Neuronal stem cell (in vitro differentiated cells): ENCODE results near the gene SCNN1G.

Experiments used
- DNase-seq: peaks from one replicate; pipeline ENCODE4 v3.0.0-alpha.2; 2013; ENCODE audit warnings: low spot score
- H2AFZ ChIP-seq: one replicate; pipeline ENCODE4 v1.6.1; 2013; ENCODE audit warnings: mild to moderate bottlenecking, low read length, inconsistent platforms
- H2AK5ac ChIP-seq: 2 replicates; pipeline ENCODE4 v1.6.1; 2013; ENCODE audit warnings: low read depth, mild to moderate bottlenecking, inconsistent platforms, low read length, moderate library complexity, mixed read lengths
- H2BK120ac ChIP-seq: 2 replicates; pipeline ENCODE4 v1.6.1; 2013; ENCODE audit warnings: low read depth, mild to moderate bottlenecking, inconsistent platforms, low read length, moderate library complexity, mixed read lengths
- H2BK12ac ChIP-seq: one replicate; pipeline ENCODE4 v1.6.1; 2013; ENCODE audit warnings: low read length, inconsistent platforms
- H2BK15ac ChIP-seq: 2 replicates; pipeline ENCODE4 v1.6.1; 2013; ENCODE audit warnings: mild to moderate bottlenecking, low read length, inconsistent platforms, mixed read lengths
- H2BK5ac ChIP-seq: one replicate; pipeline ENCODE4 v1.6.1; 2013; ENCODE audit warnings: inconsistent platforms, mild to moderate bottlenecking, low read length, moderate library complexity
- H3K14ac ChIP-seq: one replicate; pipeline ENCODE4 v1.6.1; 2013; ENCODE audit warnings: low read length, inconsistent platforms
- H3K18ac ChIP-seq: 2 replicates; pipeline ENCODE4 v1.6.1; 2013; ENCODE audit warnings: low read length, inconsistent platforms
- H3K23ac ChIP-seq: 2 replicates; pipeline ENCODE4 v1.6.1; 2013; ENCODE audit warnings: low read depth, mild to moderate bottlenecking, mixed read lengths, low read length, inconsistent platforms; ENCODE audit not compliant: poor library complexity
- H3K27ac ChIP-seq: replicated peaks from 3 replicates; pipeline ENCODE4 v1.5.1; 2013; ENCODE audit warnings: low read length, inconsistent platforms
- H3K27me3 ChIP-seq, 3 experiments: 2 replicates each; pipeline ENCODE4 v1.6.1; 2013; ENCODE audit warnings: low read length in 3 of 3, mild to moderate bottlenecking in 2 of 3, inconsistent platforms in 1 of 3, low read depth in 1 of 3, mixed read lengths in 1 of 3, moderate library complexity in 1 of 3; ENCODE audit not compliant: control insufficient read depth in 3 of 3, insufficient read depth in 3 of 3
- H3K36me3 ChIP-seq, 2 donors: replicated peaks in 1 of 2; 2 replicates each; pipeline ENCODE4 v1.6.1; 2013; ENCODE audit warnings: low read length in 2 of 2; ENCODE audit not compliant: control insufficient read depth in 2 of 2, insufficient read depth in 2 of 2
- H3K4ac ChIP-seq: 2 replicates; pipeline ENCODE4 v1.6.1; 2013; ENCODE audit warnings: inconsistent platforms, mild to moderate bottlenecking, low read length, moderate library complexity
- H3K4me1 ChIP-seq, 2 donors: 1 replicate in 1 of 2; 2 replicates in 1 of 2; pipeline ENCODE4 v1.6.1; 2013; ENCODE audit warnings: low read length in 2 of 2, low read depth in 1 of 2; ENCODE audit not compliant: control insufficient read depth in 2 of 2, insufficient read depth in 1 of 2
- H3K4me2 ChIP-seq: one replicate; pipeline ENCODE4 v1.6.1; 2013; ENCODE audit warnings: mild to moderate bottlenecking, low read length, inconsistent platforms; ENCODE audit not compliant: insufficient read depth, poor library complexity, severe bottlenecking
- H3K4me3 ChIP-seq, 2 donors: 2 replicates each; pipeline ENCODE4 v1.5.1; 2013; ENCODE audit warnings: low read length in 2 of 2, mild to moderate bottlenecking in 2 of 2, inconsistent platforms in 1 of 2, moderate library complexity in 1 of 2
- H3K79me1 ChIP-seq: one replicate; pipeline ENCODE4 v1.6.1; 2013; ENCODE audit warnings: low read depth, mild to moderate bottlenecking, inconsistent platforms, low read length, moderate library complexity
- H3K9ac ChIP-seq: one replicate; pipeline ENCODE4 v1.6.1; 2013; ENCODE audit warnings: mild to moderate bottlenecking, low read depth, low read length, inconsistent platforms; ENCODE audit not compliant: poor library complexity
- H3K9me3 ChIP-seq, 2 donors: replicated peaks in 1 of 2; 2 replicates each; pipeline versions ENCODE3 to v1.6.1; 2013; ENCODE audit warnings: low read length in 2 of 2, mild to moderate bottlenecking in 2 of 2, inconsistent platforms in 1 of 2, low read depth in 1 of 2, mixed read lengths in 1 of 2, moderate library complexity in 1 of 2; ENCODE audit not compliant: control insufficient read depth in 2 of 2, insufficient read depth in 1 of 2
- H4K8ac ChIP-seq: one replicate; pipeline ENCODE4 v1.6.1; 2013; ENCODE audit warnings: low read depth, mild to moderate bottlenecking, inconsistent platforms, low read length, moderate library complexity
- H4K91ac ChIP-seq: one replicate; pipeline ENCODE4 v1.6.1; 2013; ENCODE audit warnings: low read length, low read depth, mild to moderate bottlenecking, inconsistent platforms; ENCODE audit not compliant: poor library complexity
- WGBS, 2 donors: extraction: QIAGEN DNeasy Blood & Tissue Kit; methylation state at CpG; one replicate each; pipeline ENCODE4 v1.1.7; 2013; ENCODE audit warnings: missing lambda C conversion rate in 2 of 2, mixed read lengths in 1 of 2; ENCODE audit not compliant: insufficient read length in 2 of 2, insufficient replicate concordance in 1 of 2; ENCODE audit errors: extremely low coverage in 2 of 2; 5-methylcytosine and 5-hydroxymethylcytosine counted together

The SCNN1G gene

DNA sequence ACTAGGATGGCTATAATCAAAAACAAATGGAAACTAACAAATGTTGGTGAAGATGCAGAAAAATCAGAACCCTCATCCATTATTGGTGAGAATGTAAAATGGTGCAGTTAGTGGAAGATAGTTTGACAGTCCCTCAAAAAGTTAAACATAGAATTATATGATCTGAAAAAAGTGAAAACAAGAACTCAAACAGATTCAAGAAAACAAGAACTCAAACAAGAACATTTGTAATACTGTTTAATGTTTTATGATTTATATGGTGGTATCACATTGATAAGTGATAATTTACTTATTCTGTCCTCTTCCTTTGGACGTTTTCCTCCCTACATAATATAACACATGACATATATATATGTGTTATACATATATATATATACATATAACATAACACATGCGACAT is 45.3 kb upstream of the SCNN1G start:
- peaks cover 0 to 34% of the 10 kb centered on the region in 2 donors for H3K9me3 ChIP-seq
- H2BK12ac ChIP-seq: no peak overlapping the region
- no peak overlapping the region for H3K4me2 ChIP-seq
- H3K27me3 ChIP-seq: no peaks in the 10 kb centered on the region
- H3K79me1 ChIP-seq: peaks cover 3% of the 10 kb centered on the region
- no peak overlapping the region for H3K4ac ChIP-seq
- H3K4me3 ChIP-seq: no peak overlapping the region
- H2BK120ac ChIP-seq: no peak overlapping the region
- H4K8ac ChIP-seq: no peak overlapping the region
- no peak overlapping the region for H3K27ac ChIP-seq
- no peak overlapping the region for H3K18ac ChIP-seq
- H3K9ac ChIP-seq: no peak overlapping the region
- no peak overlapping the region for H3K14ac ChIP-seq
- no peak overlapping the region for H3K23ac ChIP-seq
- no CpG with 5 or more reads among the region's 2 CpGs for WGBS, 2 donors
- H3K4me1 ChIP-seq: peaks cover 5 to 9% of the 10 kb centered on the region in 2 donors
- DNase-seq: no peak
- no peak overlapping the region for H2AK5ac ChIP-seq
- no peaks in the 10 kb centered on the region for H3K36me3 ChIP-seq
- H2BK15ac ChIP-seq: no peak overlapping the region
- no peak overlapping the region for H2BK5ac ChIP-seq
- H4K91ac ChIP-seq: no peak overlapping the region
- no peak overlapping the region for H2AFZ ChIP-seq

DNA sequence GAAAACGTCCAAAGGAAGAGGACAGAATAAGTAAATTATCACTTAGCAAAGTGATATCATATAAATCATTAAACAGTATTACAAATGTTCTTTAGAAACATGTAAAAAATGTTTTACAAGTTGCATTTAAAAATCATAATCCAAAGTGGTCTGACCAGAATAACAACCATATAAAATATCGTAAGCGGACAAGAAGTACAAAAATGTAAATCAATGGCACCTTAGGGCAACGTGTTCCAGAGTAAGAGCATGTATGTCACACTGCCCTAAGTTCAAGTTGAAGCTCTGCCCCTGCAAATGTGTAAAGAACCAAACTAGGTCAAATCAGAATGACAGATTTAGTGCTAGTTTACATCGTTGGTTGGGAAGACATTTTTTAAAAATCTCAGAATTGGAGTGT is 44.7 kb upstream of the SCNN1G start:
- no peak overlapping the region for H2AK5ac ChIP-seq
- H3K4ac ChIP-seq: no peak overlapping the region
- no CpG with 5 or more reads among the region's 5 CpGs for WGBS, 2 donors
- H3K4me1 ChIP-seq: peaks cover 4 to 5% of the 10 kb centered on the region in 2 donors
- no peak overlapping the region for H4K8ac ChIP-seq
- no peak overlapping the region for H3K9ac ChIP-seq
- DNase-seq: no peak
- no peak overlapping the region for H3K23ac ChIP-seq
- no peak overlapping the region for H3K14ac ChIP-seq
- no peaks in the 10 kb centered on the region for H3K27me3 ChIP-seq
- no peak overlapping the region for H3K4me2 ChIP-seq
- no peak overlapping the region for H2BK15ac ChIP-seq
- H3K9me3 ChIP-seq: peaks cover 0 to 34% of the 10 kb centered on the region in 2 donors
- no peaks in the 10 kb centered on the region for H3K36me3 ChIP-seq
- H2BK5ac ChIP-seq: no peak overlapping the region
- H3K79me1 ChIP-seq: peaks cover 6% of the 10 kb centered on the region
- no peak overlapping the region for H2BK12ac ChIP-seq
- no peak overlapping the region for H3K18ac ChIP-seq
- no peak overlapping the region for H4K91ac ChIP-seq
- H2BK120ac ChIP-seq: no peak overlapping the region
- H2AFZ ChIP-seq: no peak overlapping the region
- H3K27ac ChIP-seq: no peak overlapping the region
- no peak overlapping the region for H3K4me3 ChIP-seq

DNA sequence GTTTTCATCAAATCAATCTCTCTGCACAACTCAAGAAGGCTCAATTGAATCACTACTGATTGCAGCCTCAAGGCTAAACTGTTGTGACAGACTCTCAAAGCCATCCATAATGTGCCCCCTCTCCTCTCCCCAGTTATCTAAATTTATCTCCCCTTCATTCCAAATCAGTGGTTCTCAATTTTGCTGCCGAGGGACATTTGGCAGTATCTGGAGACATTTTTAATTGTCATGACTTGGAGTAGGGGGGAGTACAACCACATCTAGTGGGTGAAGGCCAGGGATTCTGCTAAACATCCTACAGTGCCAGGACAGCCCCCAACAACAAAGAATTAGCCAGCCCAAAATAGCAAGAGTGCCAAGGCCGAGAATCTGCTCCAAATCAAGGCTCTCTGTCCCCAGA is 42.4 kb upstream of the SCNN1G start:
- no peak overlapping the region for H2BK120ac ChIP-seq
- H3K27ac ChIP-seq: no peak overlapping the region
- H3K4me3 ChIP-seq: no peak overlapping the region
- no peak overlapping the region for H3K4me2 ChIP-seq
- no peak overlapping the region for H2AK5ac ChIP-seq
- H3K9me3 ChIP-seq: peaks cover 0 to 33% of the 10 kb centered on the region in 2 donors
- H2BK12ac ChIP-seq: no peak overlapping the region
- H3K9ac ChIP-seq: no peak overlapping the region
- no peak overlapping the region for H3K18ac ChIP-seq
- peaks cover 3 to 4% of the 10 kb centered on the region in 2 donors for H3K4me1 ChIP-seq
- H3K27me3 ChIP-seq: no peaks in the 10 kb centered on the region
- no peak for DNase-seq
- H2AFZ ChIP-seq: no peak overlapping the region
- no peaks in the 10 kb centered on the region for H3K36me3 ChIP-seq
- no peak overlapping the region for H3K23ac ChIP-seq
- no peak overlapping the region for H4K91ac ChIP-seq
- no peak overlapping the region for H4K8ac ChIP-seq
- H2BK5ac ChIP-seq: no peak overlapping the region
- no peak overlapping the region for H3K4ac ChIP-seq
- peaks cover 10% of the 10 kb centered on the region for H3K79me1 ChIP-seq
- no peak overlapping the region for H3K14ac ChIP-seq
- no CpG with 5 or more reads among the region's 2 CpGs for WGBS, 2 donors
- H2BK15ac ChIP-seq: no peak overlapping the region

DNA sequence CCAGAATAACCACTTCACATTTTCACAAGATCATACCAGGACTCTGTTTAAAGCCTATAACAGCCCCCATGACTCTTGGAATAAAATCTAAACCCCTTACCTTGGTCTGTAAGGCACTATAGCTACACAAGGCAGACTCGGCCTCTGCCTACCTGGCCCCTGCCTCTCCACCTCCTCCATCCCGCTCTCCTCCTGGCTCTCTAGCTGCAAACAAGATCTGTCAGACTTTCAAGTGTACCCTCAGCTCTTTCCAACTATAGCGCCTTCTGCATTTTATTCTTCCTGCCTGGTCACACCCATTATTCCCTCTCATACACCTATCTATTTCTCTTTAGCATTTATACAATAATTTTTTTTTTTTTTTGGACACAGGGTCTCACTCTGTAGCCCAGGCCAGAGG is 41.5 kb upstream of the SCNN1G start:
- H2AK5ac ChIP-seq: no peak overlapping the region
- no peak overlapping the region for H2BK120ac ChIP-seq
- H3K14ac ChIP-seq: no peak overlapping the region
- H3K18ac ChIP-seq: no peak overlapping the region
- H3K4me1 ChIP-seq: peaks cover 4 to 6% of the 10 kb centered on the region in 2 donors
- no peak overlapping the region for H2BK15ac ChIP-seq
- DNase-seq: no peak
- no peak overlapping the region for H3K4ac ChIP-seq
- no peak overlapping the region for H3K4me2 ChIP-seq
- no peaks in the 10 kb centered on the region for H3K36me3 ChIP-seq
- no peak overlapping the region for H4K8ac ChIP-seq
- no peak overlapping the region for H2AFZ ChIP-seq
- H3K23ac ChIP-seq: no peak overlapping the region
- H3K27ac ChIP-seq: no peak overlapping the region
- no peaks in the 10 kb centered on the region for H3K27me3 ChIP-seq
- H3K9ac ChIP-seq: no peak overlapping the region
- H2BK5ac ChIP-seq: no peak overlapping the region
- no peak overlapping the region for H4K91ac ChIP-seq
- peaks cover 10% of the 10 kb centered on the region for H3K79me1 ChIP-seq
- no peak overlapping the region for H3K4me3 ChIP-seq
- H3K9me3 ChIP-seq: peaks cover 0 to 25% of the 10 kb centered on the region in 2 donors
- H2BK12ac ChIP-seq: no peak overlapping the region
- no CpG with 5 or more reads among the region's 3 CpGs for WGBS, 2 donors
